Activated CD8-positive, alpha-beta memory T cell treated with anti-CD3 and anti-CD28 coated beads for 36 hours (primary cell): ENCODE data around the gene ESPL1. TPM values are rescaled to one million over a fixed set of nuclear protein-coding genes. Genes with fewer than 3 reads are reported as not detected.
"Not testable (repeated sequence)": the region's sequence is repeated elsewhere in the genome, so short reads cannot be mapped to it uniquely, and the experiment has no call there.

Source experiments
- CTCF ChIA-PET: fragments of 350-600 bp; sonication (Branson Sonifier 250); formaldehyde crosslinking; loops from one replicate; lab custom pipeline; 2021; ENCODE audit warnings: antibody characterized with exemption; lab: Charles Lee
- POLR2A ChIA-PET: fragments of 350-600 bp; sonication (Branson Sonifier 250); formaldehyde crosslinking; loops from one replicate; lab custom pipeline; 2021; ENCODE audit warnings: antibody characterized with exemption; lab: Charles Lee
- total RNA-seq, 2 experiments: library from RNA; stranded (reverse); gene quantifications; one replicate each; pipeline ENCODE4 v1.2.3, GENCODE V29; 2021

The ESPL1 gene
- total RNA-seq, 2 experiments from 2014 or later, result 59.6 to 60.9 TPM

DNA sequence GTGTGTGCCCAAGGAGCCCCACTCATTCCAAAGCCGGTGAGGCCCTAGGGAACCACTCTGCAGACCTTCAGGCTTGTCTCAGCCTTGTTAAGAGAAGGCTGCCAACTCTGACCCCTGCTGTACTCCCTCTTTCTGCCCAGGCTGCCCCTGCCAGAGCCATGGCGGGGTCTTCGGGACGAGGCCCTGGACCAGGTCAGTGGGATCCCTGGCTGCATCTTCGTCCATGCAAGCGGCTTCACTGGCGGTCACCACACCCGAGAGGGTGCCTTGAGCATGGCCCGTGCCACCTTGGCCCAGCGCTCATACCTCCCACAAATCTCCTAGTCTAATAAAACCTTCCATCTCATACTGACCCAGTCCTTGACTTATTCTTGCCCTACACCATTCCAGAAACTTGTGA lies 38.7 kb downstream of the ESPL1 start:
- ChIA-PET POLR2A (no interaction called here), CTCF (no interaction called here)

DNA sequence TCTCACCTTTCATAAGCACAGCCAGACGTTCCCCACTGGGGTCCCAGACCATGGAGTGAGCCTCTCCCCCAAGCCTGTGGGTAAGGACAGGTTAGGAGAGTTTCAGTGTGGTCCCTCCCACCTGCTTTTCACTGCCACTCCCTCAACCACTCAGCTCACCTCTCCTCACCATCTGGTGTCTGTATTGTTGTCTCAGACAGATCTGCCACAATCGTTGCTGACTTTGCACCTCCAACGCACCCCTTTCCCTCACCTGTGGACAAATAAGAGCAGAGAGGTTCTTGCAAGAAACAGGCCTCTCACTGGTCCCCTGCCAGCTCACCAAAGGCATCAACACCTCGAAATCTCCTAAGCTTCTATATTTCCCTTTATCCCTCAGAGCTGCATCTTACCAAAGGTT lies 40.2 kb downstream of the ESPL1 start:
- CTCF ChIA-PET, result no interaction called here
- POLR2A ChIA-PET, result interaction anchor here (0.6 kb wide), 1 partner anchor 10 kb away, joined by 4 read pairs; no protein-coding TSS in a partner anchor

DNA sequence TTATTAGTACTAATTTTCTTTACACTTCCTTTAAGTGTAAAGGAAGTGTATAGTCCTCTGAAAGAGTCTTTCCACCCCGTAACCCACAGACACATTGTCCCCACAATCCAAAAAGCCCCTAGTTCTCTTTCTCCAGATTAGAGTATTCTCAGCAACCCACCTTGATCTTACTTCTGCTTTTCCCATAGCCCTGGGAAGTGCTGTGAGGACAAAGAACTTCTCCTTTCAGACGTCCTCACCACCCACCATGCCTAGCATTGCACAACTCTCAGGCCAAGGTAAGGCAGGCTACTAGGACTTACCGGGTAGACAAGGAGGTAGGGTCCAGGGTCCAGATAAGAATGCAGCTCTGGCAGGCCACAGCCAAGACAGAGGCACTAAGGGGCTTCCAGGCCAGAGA lies 45.9 kb downstream of the ESPL1 start:
- ChIA-PET CTCF (no interaction called here), POLR2A (interaction anchor here (0.6 kb wide), 1 partner anchor 9 kb away, joined by 3 read pairs; no protein-coding TSS in a partner anchor)

DNA sequence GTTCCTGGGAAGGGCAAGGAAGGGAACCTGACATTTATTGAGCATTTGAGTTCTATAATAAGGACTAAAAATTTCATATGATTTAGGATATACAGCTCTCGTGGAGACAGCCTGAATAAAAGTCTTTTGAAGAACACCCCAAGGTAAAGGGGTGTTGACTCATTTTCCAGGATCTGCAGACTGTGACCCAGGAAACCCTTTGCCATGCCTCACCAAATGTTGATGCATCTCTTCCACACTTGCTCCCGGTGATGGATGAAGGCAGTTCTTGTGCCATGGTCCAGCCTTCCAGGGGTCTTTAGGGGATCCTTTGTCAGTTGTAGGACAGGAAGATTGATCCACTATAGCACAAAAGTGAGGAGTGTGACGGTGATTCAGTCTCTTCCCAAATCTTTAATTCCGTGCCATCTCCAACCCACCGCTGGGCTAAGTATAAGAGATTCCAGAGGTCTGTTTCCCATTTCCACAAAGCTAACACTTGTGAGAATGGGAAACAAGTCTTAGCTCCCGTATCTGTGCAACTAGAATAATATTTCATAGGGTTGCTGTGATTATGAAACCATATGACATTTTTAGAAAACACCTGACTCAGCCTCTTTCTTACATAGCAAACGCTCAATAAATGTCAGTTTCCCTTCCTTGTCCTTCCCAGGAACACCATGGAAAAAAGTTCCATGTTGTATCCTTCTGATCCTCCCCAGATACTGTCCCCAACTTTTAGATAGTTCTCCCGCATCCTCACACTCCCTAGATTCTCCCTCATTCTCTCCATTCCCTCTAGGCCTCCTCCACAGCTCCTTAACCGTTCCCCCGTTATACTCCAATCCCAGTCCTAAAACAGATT lies 52.5 kb downstream of the ESPL1 start:
- ChIA-PET POLR2A (interaction anchor here (0.6 to 3.7 kb wide), 12 partner anchors 22 to 242 kb away, joined by 3 to 16 read pairs (median 6); partner anchors contain the start of genes CSAD, MYG1, PFDN5 and SOAT2), CTCF (interaction anchor here (0.6 to 8.3 kb wide), 44 partner anchors 10 to 180 kb away, joined by 3 to 114 read pairs (median 4); partner anchors contain the start of genes CSAD, ITGB7, MYG1 and PFDN5)

DNA sequence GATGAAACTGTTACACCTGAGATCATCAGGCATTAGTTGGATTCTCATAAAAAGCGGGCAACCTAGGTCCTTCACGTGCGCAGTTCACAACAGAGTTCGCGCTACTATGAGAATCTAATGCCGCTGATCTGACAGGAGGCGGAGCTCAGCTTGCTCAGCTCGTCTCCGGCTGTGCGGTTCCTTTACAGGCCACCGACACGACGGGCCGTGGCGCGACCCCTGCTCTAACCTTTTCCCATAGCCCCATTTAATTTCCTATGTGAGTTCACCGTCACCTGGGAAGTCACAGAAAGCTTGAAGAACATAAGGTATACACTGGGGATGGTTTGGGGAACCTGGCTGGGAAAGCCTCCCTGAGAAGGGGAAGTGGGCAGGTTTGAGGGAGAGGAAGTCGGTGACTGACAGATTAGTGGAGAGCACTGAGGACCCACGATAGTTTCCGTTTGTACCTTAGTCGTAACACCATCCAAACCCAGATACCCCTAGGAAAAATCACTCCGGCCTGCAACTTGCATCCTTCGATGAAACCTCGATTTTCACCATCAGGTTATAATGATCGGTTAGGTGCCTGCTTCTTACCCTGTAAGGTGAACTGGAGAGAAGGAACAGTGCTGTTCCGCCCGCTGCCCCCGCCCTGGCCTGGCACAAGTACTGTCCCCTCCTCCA lies 56.1 kb downstream of the ESPL1 start:
- POLR2A ChIA-PET, result interaction anchor here (0.6 to 2.6 kb wide), 8 partner anchors 21 to 247 kb away, joined by 3 to 12 read pairs (median 4); partner anchors contain the start of genes MYG1, PFDN5 and TARBP2
- CTCF ChIA-PET, result interaction anchor here (0.6 to 8.3 kb wide), 13 partner anchors 15 to 260 kb away, joined by 3 to 114 read pairs (median 4); partner anchors contain the start of genes ITGB7 and SP1

DNA sequence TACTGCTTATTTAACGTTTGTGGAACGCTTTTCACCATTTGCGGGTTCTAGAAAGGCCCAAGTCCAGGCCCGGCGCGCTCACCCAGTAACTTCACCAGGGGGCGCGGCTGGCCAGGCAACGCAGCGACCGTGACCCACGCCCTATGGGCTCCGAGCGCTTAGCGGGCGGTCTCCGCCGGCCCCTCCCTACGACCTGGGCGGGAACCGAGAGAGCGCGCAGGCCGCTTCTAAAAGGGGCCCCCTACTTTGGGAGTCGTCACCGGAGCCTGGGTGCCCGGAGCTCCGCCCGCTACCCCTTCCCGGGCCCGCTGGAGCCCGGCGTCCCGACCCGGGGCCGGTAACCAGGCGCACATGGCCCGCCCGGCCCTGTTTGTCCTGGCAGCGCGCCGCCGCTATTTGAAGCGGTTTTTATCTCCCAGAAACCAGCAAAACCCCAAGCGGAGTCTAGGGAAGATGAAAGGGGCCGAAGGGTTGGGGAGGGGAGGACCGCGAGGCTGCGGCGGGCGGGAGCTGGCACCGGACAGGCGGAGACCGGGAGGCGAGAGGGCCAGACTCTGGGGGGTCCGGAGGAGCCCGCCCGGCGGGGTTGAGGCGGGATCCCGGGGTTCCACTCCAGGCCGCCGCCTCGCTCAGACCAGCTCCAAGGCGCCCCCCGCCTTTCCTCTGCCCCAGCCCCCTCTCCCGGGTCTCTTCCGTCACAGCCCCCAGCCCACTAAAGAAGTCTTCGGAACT lies 56.8 kb downstream of the ESPL1 start:
- POLR2A ChIA-PET, result interaction anchor here (0.6 to 2.6 kb wide), 6 partner anchors 20 to 247 kb away, joined by 3 to 12 read pairs (median 4); partner anchors contain the start of genes PFDN5 and TARBP2
- CTCF ChIA-PET, result interaction anchor here (0.6 to 8.3 kb wide), 6 partner anchors 21 to 260 kb away, joined by 3 to 114 read pairs (median 6); partner anchors contain the start of gene SP1

DNA sequence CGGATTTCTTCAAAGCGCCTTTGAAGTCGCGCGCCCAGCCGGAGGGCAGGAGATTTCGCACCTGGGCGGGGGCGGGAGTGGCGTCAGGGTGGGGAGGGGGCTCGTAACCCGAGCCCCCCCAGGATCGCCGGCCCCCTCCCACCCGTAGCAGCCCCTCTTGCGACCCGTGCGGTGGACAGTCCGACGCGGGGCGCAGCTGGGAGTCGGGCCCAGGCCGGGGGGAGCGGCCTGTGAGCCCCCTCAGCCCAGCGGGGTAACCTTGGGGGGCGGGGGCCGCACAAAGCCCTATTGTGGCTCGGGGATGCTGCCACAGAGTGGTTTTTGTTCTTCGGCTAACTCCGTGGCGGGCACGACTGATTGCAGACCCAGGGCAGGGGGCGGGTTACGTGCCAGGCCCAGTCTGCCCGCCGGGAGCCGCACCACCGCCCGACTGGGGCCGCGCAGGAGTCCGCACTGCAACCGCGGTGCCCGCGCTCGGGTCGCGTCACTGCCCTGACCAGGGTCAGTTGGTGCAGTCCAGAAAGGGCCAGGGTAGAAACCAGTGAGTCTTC lies 57.5 kb downstream of the ESPL1 start:
- ChIA-PET POLR2A (interaction anchor here (1.2 to 2.6 kb wide), 4 partner anchors 19 to 106 kb away, joined by 4 to 12 read pairs (median 7); partner anchors contain the start of gene PFDN5), CTCF (interaction anchor here (1.5 to 8.3 kb wide), 6 partner anchors 15 to 148 kb away, joined by 4 to 114 read pairs (median 8); partner anchors contain the start of gene SP1)

DNA sequence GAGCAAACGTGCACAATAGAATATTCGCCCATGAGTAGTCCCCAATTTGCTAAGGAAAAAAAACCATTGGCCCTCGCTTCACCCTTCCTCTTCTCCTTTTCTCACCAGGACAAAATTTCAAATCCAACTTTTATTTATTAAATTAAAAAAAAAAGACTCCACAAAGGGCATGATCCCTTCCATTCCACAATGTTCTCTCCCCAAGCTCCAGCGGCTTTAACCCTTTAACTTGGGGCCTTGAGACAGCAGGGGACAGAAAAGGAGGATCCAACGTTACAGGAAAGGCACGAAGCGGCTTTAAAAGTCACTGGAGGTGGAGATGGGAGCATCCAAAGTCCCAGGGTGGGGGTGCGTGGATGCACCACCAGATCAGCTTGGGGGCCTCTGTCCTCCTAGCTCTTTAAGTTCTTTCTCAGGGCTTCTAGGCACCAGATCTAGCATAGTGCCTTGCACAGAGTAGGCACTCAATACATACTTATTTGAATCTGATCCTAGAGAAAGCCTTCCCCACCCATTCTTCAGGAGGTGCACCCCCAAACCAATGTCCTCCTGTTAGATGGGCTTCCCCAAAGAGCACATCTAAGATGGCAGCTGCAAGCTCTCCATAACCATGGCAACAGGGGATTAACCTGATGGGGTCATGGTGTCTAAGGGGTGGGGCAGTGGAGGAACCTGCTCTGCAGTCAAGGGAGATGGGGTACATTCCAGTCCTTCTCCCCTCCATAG lies 58.5 kb downstream of the ESPL1 start:
- POLR2A ChIA-PET, result interaction anchor here (0.6 kb wide), 1 partner anchor 15 kb away, joined by 3 read pairs; no protein-coding TSS in a partner anchor
- CTCF ChIA-PET, result interaction anchor here (1.4 to 8.3 kb wide), 5 partner anchors 14 to 114 kb away, joined by 4 to 114 read pairs (median 10); no protein-coding TSS in a partner anchor

DNA sequence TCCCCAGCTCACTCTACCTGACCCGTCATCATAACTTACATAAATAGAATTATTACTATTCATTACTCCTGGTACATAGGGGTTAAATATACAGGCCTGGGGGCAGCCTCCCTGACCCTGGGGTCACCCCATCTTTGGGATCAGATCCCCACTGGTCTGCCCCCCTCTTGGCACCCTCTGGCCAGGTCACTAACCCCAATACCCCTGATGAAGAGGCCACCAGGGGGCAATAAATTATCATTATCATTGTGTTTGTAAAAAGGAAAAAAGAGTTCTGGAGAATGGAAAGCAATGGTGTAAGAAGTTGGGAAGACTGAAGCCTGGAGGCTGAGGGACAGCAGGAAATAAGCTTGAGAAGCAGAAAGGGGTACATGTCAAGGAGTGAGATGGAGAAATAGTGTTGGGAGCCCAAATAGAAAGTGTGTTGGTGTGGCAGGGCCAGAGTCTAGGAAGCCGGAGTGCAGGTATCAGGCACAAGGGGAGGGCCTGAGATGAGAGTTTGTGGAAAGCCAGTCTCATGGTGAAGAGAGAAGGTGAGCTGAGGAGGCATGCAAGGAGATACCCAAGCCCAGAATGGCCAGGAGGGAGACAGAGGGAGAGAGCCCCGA lies 59.4 kb downstream of the ESPL1 start:
- ChIA-PET CTCF (interaction anchor here (0.7 to 8.3 kb wide), 6 partner anchors 13 to 114 kb away, joined by 3 to 114 read pairs (median 4); no protein-coding TSS in a partner anchor), POLR2A (interaction anchor here (0.6 to 1.4 kb wide), 2 partner anchors 94 to 152 kb away, joined by 3 read pairs; no protein-coding TSS in a partner anchor)

DNA sequence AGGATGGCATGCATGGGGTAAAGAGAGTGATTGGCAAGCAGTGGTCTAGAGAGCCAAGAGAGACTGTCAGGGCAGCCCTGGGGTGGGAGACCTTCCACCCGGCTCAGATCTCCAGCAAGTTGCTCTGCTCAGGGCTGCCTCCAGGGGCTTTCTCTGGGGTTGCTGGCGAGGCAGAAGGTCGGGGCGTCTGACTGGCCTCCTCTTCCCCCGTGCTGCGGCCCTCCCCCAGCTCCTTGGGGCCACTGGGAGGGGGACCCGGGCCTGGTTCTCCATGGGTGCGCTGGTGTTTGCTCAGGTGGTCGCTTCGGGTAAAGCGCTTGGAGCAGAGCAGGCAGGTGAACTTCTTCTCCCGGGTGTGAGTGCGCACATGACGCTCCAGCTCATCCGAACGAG lies 59.9 kb downstream of the ESPL1 start:
- CTCF ChIA-PET, result interaction anchor here (1.0 to 8.3 kb wide), 4 partner anchors 18 to 114 kb away, joined by 3 to 114 read pairs (median 7); no protein-coding TSS in a partner anchor
- POLR2A ChIA-PET, result interaction anchor here (0.6 to 2.2 kb wide), 3 partner anchors 17 to 151 kb away, joined by 3 to 6 read pairs (median 3); no protein-coding TSS in a partner anchor

DNA sequence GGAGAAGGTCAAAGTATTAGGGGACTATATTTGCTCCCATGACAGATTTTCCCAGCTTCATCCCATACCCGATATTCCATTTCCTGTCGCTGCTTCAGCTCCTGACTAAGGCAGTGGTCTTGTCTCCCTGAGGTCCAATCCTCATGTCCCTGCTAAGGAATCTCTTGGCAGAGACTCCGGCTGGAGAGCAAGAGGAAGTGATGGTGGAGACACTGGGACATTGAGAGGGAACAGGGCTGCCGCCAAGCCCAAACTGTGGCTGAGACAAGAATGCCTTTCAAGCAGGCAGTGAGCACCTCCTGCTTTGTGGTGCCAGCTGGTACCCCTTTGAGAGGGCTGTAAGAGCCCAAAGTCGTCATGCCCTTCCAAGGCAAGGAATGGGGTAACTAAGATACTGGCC lies 62.6 kb downstream of the ESPL1 start:
- CTCF ChIA-PET, result interaction anchor here (0.5 to 2.5 kb wide), 5 partner anchors 14 to 373 kb away, joined by 3 to 12 read pairs (median 5); no protein-coding TSS in a partner anchor
- POLR2A ChIA-PET, result interaction anchor here (0.6 to 0.7 kb wide), 2 partner anchors 43 to 71 kb away, joined by 3 to 7 read pairs; no protein-coding TSS in a partner anchor

DNA sequence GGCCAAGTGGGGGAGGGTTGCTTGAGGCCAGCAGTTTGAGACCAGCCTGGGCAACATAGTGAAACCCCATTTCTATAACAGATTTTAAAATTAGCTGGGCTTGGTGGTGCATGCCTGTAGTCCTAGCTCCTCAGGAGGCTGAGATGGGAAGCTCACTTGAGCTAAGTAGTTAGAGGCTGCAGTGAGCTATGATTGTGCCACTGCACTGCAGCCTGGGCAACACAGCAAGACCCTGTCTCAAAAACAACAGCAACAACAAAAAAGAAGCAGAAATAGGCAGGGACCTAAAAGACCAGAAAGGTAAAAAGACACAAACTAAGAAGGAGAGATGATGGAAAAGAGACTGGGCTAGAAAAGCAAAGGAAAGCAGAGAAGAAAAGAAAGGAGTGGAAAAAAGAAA lies 64.2 kb downstream of the ESPL1 start:
- POLR2A ChIA-PET, result not testable (repeated sequence)
- CTCF ChIA-PET, result interaction anchor here (1.3 to 2.3 kb wide), 2 partner anchors 11 to 13 kb away, joined by 5 to 10 read pairs; partner anchors contain the start of gene AAAS

DNA sequence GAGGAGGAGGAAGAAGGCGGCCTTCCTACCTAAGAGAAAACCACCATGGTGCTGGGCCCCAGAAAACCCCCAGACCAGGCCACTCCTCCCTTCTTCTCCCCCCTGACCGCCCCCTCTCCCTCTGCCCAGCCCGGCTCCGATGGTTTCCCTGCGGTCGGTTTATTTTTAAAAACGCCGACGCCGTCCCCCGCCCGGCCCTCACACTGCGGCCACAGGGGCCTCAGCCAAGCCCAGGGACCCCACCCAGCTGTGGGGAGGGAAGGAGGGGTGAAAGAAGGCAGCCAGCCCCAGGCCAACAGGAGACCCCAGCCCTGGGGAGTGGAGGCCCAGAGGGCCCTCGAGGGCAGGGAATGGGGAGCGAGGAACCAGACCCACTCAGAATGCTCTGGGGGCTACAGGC lies 64.6 kb downstream of the ESPL1 start:
- ChIA-PET CTCF (interaction anchor here (1.2 to 2.3 kb wide), 2 partner anchors 11 to 12 kb away, joined by 4 to 10 read pairs; partner anchors contain the start of gene AAAS), POLR2A (interaction anchor here (0.7 kb wide), 1 partner anchor 122 kb away, joined by 6 read pairs; no protein-coding TSS in a partner anchor)

DNA sequence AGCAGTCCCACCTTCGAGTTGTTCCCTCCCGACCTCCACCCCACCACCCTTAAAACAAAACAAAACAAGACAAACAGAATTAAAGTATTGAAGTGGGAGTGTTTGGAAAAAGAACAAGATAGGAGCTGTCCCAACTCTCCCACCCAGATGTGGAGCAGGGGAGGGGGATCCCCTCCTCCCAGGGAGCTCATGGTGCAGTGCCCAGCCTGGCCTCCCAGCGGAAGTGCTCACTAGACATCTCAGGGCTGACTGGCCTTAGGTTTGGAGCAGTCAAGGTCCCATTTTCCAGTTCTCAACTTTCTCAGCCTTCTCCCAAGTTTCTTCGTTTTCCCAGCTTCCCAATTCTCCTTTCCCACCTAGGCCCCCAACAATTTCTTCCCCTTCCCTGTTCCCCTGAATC lies 65.2 kb downstream of the ESPL1 start:
- ChIA-PET CTCF (interaction anchor here (0.8 to 2.3 kb wide), 3 partner anchors 12 to 33 kb away, joined by 3 to 10 read pairs (median 4); partner anchors contain the start of gene AAAS), POLR2A (interaction anchor here (0.7 kb wide), 1 partner anchor 122 kb away, joined by 6 read pairs; no protein-coding TSS in a partner anchor)

DNA sequence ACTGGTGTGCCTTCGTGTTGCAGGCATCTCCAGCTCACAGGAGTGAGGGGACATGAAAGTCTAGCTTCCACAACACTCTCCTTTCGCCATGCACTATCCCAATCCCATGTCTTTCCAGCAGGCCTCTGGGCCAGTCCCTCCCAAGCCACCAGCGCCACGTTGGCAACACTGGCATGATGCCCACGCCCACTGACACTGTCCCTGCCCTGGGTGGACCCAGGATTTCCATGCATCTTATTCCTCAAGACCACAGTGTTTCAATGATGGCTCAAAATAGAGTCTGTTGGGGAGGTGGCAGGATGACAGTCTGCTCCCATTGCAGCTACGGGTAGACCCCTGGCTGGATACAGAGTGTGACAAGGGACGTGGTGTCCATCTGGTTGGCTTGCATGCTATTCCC lies 65.7 kb downstream of the ESPL1 start:
- CTCF ChIA-PET, result interaction anchor here (0.8 to 2.3 kb wide), 3 partner anchors 11 to 32 kb away, joined by 3 to 10 read pairs (median 4); partner anchors contain the start of gene AAAS
- POLR2A ChIA-PET, result no interaction called here

DNA sequence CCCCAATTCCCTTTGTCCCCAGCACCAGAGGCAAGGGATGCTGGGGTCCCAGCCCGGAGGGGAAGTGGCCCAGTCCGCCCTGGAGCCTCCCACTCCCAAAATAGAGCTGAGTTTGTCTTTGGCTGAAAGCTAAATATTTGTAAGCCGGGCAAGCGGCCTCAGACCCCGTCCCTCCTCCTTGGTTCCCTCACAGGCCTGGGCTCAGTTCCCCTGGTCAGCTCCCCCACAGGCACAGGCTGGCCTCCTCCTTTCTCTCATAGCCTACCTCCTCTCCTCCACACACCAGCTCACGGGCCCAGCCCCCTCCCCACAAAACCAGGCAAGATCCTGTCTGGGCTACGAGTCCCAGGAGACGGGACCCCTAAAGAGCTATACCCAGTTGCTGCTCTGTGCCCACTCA lies 66.7 kb downstream of the ESPL1 start:
- CTCF ChIA-PET, result interaction anchor here (0.6 to 0.8 kb wide), 3 partner anchors 13 to 1054 kb away, joined by 3 read pairs; partner anchors contain the start of gene AAAS
- POLR2A ChIA-PET, result interaction anchor here (0.7 kb wide), 1 partner anchor 19 kb away, joined by 3 read pairs; no protein-coding TSS in a partner anchor
